ENCODE measurements around the gene ANXA3.

DNA sequence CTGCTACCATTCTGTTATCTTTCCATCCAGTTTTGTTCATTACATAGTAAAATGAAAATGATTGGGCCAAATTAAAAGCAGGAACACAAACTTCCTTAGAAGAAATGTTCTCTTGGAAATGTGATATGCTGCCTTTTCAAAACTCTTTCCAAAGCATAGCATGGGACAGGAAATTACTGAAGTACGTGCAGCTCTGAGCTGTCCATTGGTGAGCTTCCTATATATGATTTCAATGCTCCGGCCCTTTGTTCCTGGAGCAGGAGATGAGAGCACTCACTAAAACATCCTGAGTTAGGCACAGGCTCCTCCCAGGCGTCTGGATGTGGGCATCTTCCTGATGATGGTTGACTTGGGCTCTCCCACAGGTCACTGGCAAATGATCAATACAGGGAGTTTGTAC lies 33.0 kb upstream of the ANXA3 start:
- no peak for TF ChIP-seq POLR2A (IDR thresholded peaks at IDR 0.05)
- TF ChIP-seq, protein P1, sequence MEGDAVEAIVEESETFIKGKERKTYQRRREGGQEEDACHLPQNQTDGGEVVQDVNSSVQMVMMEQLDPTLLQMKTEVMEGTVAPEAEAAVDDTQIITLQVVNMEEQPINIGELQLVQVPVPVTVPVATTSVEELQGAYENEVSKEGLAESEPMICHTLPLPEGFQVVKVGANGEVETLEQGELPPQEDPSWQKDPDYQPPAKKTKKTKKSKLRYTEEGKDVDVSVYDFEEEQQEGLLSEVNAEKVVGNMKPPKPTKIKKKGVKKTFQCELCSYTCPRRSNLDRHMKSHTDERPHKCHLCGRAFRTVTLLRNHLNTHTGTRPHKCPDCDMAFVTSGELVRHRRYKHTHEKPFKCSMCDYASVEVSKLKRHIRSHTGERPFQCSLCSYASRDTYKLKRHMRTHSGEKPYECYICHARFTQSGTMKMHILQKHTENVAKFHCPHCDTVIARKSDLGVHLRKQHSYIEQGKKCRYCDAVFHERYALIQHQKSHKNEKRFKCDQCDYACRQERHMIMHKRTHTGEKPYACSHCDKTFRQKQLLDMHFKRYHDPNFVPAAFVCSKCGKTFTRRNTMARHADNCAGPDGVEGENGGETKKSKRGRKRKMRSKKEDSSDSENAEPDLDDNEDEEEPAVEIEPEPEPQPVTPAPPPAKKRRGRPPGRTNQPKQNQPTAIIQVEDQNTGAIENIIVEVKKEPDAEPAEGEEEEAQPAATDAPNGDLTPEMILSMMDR (IDR thresholded peaks at IDR 0.05) = no peak
